DMS153 (cell line): ENCODE results near the gene TMEM170B.
"Not testable (repeated sequence)": the region's sequence is repeated elsewhere in the genome, so short reads cannot be mapped to it uniquely, and the experiment has no call there.

Experiments used
- DNase-seq: peaks from one replicate; lab custom pipeline; 2025; lab: John Stamatoyannopoulos, UW

The TMEM170B gene

GRCh38 chr6:11528996-11529395 lies 8.6 kb upstream of the TMEM170B start:
- DNase-seq: no peak

DNA sequence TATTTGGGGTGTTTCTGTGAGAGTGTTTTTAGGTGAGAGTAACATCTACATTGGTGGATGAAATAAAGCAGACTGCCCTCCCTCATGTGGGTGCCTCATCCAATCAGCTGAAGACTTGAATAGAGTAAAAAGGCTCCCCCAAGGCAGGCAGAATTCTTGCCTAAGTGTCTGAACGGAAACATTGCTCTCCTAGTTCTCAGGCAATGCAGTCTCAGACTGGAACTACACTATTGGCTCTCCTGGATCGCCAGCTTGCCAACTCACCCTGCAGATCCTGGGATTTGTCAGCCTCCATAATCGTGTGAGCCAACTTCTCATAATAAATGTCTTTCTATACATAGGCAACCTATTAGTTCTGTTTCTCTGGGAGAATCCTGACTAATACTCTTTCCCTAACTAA lies 5.5 kb upstream of the TMEM170B start:
- DNase-seq: no peak

DNA sequence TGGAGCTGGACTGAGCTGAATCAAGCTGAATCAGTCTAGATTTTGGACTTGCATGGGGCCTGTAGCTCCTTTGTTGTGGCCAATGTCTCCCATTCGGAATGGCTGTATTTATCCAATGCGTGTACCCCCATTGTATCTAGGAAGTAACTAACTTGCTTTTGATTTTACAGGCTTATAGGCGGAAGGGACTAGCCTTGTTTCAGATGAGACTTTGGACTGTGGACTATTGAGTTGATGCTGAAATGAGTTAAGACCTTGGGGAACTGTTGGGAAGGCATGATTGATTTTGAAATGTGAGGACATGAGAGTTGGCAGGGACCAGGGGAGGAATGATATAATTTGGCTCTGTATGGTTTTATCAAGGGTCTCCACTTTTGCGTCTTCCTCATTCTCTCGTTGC lies 3.0 kb upstream of the TMEM170B start:
- no peak for DNase-seq

DNA sequence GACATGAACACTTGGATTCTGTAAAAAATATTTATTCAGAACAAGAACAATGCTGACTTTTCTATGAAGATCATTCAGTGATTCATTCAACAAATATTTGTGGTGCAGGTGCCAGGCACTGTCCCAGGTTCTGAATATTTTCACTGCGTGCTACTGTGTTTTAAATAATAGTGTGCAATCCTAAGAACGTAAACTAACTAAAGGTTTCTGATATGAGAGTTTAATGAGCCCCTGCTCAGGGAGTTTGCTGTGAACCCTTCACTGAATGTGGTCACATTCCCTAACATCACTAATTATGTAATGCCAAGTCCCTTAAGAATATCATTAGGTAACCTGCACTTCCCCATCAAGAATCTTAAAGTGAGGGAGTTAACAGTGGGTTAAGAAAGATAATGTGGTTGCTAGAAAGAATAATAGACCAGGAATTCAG lies 1.7 kb upstream of the TMEM170B start:
- no peak for DNase-seq

DNA sequence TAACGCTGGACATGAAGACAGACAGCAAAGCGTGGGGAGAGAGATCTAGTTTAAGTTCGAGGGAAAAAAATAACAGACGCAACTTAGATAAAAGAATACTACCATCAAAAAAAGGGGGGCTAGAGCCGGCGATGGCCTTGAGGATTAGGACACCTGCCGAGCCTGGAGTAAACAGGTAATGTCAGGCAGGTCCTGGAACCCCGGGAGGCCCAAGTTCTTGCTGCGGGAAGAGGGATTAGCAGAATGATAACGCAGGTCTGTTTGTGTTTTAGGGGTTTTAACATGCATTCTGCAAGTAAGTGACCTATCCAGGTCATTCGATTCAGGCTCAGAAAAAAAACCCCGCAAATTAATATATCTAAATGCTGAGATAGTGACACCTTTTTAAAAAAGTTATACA lies 754 bp upstream of the TMEM170B start:
- no peak for DNase-seq

- no peak for DNase-seq
These were observed 686 bp downstream of the TMEM170B start for GRCh38 chr6:11538052-11538818.

DNA sequence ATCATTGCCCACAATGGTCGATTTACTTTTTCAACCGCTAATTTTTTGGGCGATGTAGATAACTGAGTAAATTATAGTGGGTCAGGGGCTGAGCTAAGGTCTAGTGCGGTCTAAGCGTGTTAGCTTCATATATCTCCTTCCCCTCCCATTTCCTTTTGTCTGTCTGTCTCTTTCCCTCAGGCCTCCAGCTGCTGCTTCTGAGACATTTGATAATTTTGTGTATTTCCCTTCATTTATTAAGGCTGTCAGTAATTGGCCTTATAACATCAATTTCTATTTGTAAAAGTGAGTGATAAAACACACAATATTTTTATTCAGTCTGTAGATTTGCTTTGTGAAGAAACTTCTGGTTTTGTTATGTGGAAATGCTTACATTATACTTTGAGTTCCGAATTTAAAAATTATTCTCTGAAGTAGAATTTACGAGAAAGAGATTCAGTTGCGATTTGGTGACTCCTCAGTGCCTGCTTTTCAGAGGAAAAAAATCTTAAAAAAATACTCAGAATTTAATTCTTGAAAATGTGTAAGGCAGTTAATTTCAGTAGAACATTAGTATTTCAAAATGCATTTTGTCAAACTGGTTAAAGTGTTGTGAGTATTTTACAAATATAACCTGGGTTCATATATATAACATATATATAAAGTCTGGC lies 1.4 kb downstream of the TMEM170B start:
- no peak for DNase-seq

- no peak for DNase-seq
These were observed 5.3 kb downstream of the TMEM170B start for GRCh38 chr6:11542863-11543262.

- DNase-seq: no peak
These were observed 6.5 kb downstream of the TMEM170B start for GRCh38 chr6:11543919-11544518.

GRCh38 chr6:11547846-11548245 lies 10.3 kb downstream of the TMEM170B start:
- not testable (repeated sequence) for DNase-seq

DNA sequence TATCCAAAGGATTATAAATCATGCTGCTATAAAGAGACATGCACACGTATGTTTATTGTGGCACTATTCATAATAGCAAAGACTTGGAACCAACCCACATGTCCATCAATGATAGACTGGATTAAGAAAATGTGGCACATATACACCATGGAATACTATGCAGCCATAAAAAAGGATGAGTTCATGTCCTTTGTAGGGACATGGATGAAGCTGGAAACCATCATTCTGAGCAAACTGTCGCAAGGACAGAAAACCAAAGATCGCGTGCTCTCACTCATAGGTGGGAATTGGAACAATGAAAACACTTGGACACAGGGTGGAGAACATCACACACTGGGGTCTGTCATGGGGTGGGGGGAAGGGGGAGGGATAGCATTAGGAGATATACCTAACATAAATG lies 11.0 kb downstream of the TMEM170B start:
- not testable (repeated sequence) for DNase-seq

- DNase-seq: no peak
These were observed 13.5 kb downstream of the TMEM170B start for GRCh38 chr6:11551053-11551452.

DNA sequence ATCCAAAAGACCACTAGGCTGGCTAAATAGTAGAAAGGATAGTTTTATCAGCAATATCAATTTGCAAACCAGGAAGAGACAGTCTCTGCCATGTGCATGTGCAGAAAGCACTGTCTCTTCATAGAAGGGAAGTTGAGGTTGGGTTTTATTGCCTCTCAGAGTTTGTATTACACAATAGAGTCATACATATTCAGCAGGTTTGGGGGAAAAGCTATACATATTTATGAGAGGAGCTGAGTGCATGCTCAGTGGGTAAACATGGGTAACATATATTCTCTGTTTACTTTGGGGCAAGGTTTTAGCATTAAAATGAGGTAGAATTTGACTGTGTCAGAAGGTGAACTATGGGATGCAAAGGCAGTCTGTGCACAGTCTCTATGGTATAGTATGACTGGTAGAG lies 14.9 kb downstream of the TMEM170B start:
- no peak for DNase-seq

DNA sequence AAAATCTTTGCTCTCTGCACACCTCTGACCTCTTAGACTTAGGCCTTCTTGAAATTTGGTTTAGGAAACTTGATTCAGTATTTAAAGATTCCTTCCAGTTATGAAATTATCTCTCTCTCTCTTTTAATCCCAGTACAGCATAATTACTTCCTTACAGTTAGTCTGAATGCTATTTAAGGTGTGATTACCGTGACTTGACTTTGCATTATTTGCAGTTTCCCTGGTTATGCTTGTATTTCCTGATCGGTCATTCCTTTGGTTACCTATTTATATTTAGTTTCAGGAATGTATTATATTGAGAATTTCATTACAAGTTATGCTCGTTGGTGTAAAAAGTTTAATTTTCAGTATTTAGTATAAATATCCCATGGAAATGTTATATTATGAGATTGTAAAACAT lies 16.3 kb downstream of the TMEM170B start:
- DNase-seq: no peak

DNA sequence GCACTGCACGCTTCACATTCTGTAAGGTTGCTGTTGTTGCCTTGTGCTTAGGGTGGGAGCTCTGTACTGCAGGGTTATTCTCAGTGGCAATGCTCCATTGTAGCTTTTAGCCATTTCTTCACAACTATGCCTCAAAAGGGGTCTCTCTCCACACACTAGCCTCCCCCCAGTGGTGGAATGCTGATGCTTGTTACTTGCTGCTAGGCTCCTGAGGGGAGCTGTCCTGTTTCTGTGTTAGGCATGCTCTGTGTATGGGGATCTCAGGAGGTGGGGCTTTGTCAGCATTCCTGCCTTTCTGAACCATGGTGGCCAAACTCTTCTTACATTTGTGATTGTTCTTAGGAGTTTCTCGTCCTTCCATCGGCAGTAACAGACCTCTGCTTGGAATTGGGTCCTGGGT lies 18.8 kb downstream of the TMEM170B start:
- no peak for DNase-seq

DNA sequence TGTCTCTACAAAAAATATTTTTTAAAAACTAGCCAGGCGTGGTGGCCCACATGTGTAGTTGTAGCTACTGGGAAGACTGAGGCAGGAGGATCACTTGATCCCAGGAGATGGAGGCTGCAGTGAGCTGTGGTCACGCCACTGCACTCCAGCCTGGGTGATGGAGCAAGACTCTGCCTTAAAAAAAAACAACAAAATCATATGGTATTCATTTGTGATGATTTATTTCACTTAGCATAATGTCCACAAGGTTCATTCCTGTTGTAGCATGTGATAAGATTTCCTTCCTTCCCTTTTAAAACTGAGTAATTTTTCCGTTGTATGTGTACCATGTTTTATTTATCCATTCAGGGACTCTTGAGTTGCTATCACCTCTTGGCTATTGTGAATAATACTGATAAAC lies 26.2 kb downstream of the TMEM170B start:
- no peak for DNase-seq

DNA sequence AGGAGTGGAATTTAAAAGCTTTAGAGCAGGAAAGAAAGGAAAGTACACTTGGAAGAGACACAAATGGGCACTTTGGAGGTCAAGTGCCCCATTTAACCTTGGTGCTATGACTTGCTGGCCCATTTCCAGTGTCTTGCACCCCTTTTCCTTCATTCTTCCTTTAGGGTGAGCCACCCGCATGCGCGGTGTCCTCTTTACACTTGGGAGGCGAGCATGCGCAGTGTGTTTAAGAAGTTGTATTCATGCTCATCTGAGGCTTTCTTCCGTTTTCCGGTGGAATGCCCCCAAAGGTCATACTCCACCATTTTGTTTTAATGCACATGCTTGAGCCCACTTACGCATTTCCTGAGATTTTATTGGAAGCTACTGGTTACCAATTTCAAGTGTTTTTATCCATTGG lies 29.1 kb downstream of the TMEM170B start:
- no peak for DNase-seq

GRCh38 chr6:11571073-11571472 lies 33.5 kb downstream of the TMEM170B start:
- DNase-seq: no peak

GRCh38 chr6:11575408-11576033 lies 38.0 kb downstream of the TMEM170B start:
- peak; percentile 3 for DNase-seq

DNA sequence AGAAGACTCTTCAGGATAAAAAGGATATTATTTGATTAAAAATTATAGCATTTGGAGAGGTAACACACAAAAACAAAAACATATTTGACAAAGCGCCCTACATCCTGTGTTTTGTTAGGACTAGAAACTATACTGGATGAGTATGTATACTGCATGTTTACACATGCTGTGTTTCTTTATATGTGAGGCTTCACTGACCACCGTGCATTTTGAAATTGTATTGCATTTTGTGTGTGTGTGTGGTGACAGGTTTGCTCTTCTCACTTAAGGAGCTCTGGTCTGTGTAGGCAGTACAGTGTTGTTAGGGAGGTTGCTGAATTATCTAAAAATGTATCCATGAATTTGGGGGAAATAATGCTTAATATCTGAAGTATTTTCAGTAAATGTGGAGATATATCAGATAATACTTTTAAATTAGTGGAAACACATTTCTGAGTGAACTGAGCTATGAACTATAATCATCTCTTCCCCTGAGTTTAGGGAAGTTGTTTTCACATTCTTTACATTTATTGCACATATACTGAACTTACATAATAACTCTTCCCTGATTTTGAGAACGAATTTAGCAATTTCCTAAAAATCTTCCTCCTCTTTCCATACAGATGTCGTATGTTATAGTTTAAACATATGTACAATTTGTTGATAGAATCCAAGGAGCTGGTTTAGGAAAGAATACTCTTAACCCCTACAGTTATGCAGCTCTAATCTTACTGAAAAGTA lies 43.3 kb downstream of the TMEM170B start:
- no peak for DNase-seq

DNA sequence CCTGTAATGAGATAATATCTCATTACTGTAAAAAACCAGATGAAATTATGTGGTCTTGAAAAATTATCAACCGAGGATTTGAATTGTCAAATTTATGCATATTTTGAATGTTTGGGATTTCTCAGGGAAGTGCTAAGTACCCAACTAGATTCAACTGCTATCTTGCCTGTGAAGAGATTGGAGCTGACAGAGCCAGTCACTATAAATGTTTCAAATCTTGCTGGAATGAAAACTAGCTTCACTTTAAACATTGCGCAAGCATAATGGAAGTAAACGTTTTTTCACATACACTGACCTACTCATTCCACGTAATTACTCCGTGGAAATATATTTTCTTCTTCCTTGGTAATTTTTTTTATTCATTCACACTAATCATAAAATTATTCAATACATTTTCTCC lies 46.7 kb downstream of the TMEM170B start:
- no peak for DNase-seq

GRCh38 chr6:11585426-11586016 lies 48.0 kb downstream of the TMEM170B start:
- DNase-seq: no peak
